AG09319 (cell line): ENCODE measurements around the gene GATAD2A.

Experiments
- DNase-seq: peaks from one replicate; pipeline ENCODE4 v3.0.0-alpha.2; 2010; ENCODE audit warnings: low read depth; ENCODE audit errors: extremely low read depth
- CTCF ChIP-seq: IDR thresholded peaks from 2 replicates; pipeline ENCODE4 v1.5.1; 2011; ENCODE audit warnings: low read depth, mild to moderate bottlenecking, inconsistent platforms, low read length, moderate library complexity

The GATAD2A gene

GRCh38 chr19:19475015-19475765 lies 69.7 kb downstream of the GATAD2A start:
- TF ChIP-seq CTCF: no peak
- no peak for DNase-seq

DNA sequence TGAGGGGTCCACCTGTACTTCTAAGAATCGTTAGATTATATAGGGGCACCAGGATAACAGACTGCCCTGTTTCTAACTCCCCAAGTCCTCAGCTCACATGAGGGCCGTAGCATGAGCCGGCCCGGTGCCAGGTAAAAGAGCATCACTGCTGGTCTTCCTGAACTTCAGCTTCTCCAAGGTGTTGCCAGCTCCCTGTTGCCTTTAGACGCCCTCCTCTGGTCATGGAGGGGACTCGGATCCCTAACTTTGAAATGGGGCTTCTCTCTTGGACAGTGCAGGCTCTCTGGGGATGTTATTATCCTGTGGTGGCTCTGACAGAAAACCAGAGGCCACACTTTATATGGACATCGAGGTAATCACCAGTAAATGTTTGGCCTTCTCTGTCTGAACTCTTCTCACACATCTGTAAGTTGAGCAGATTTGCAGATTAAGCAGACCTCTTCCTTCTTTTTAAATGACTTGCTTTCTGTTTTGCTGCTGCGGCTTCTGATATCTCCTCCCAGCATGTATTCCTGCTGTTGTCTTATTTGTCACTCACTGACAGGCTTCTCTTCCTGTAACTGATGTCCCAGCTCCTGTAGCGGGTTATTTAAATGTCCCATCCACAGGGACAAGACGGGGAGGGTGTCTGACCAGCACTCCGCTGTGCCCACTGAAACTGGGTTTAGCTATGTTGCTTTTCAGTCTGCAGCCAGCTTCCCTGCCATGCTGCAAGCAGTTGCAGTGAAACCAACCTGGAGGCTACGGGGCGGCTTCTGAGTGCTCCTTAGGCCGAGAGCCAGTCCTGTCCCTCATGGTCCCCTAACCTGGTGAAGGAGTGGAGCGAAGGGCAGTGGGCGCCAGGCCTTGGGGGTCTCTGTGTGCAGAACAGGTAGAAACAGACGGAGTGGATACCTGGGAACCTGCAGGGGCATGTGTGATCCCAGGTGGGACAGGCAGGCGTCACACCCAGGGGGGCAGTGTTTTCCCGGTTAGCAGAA lies 70.7 kb downstream of the GATAD2A start:
- DNase-seq: no peak
- peak; percentile 34 for TF ChIP-seq CTCF

DNA sequence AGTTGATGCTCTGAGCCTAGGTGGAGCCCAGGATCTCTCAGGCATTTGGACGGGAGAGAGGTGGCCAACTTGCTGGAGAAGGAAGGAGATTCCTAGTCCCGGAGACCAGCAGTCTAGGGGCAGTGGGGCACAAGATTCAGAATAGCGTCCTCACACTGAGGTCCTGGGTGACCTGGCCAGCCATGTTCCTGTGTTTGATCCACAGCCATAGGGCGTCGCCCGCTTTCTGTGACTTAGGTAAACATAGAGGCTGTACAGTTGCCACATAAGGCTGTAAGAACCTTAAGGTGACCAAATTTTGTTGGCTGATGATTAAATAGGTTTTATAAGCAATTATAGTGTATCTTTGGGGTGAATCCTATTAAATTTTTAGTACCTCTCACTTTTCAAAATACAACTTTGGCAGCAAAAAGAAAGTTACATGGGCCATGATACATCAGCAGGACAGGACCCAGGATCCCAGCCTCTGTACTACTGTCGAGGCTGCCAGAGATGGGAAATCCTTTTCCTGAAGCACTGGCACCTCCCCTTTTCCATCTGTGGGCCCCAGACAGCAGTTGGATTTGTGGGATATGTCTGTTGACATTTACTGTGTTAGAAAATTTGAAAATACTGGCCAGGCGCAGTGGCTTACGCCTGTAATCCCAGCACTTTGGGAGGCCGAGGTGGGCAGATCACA lies 72.4 kb downstream of the GATAD2A start:
- no peak for TF ChIP-seq CTCF
- no peak for DNase-seq

DNA sequence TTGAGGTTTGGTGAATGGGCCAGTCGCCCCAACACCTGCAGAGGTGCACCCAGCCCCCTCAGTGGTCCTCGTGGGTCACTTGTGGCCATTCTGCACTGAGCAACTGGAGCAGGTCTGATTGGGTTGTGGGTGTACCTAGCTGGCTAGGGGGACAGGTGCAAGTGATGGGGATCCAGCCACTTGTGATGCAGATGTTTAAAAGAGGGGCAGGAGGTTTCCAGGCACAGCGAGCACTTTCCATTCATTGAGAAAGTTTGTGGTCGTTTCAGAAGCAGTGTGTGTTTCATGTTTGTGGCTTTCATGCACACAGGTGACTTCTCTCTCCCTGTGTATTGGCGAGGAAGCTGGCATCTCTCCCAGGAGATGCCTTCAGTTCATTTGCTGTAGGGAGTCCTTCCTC lies 75.2 kb downstream of the GATAD2A start:
- no peak for DNase-seq
- no peak for TF ChIP-seq CTCF

DNA sequence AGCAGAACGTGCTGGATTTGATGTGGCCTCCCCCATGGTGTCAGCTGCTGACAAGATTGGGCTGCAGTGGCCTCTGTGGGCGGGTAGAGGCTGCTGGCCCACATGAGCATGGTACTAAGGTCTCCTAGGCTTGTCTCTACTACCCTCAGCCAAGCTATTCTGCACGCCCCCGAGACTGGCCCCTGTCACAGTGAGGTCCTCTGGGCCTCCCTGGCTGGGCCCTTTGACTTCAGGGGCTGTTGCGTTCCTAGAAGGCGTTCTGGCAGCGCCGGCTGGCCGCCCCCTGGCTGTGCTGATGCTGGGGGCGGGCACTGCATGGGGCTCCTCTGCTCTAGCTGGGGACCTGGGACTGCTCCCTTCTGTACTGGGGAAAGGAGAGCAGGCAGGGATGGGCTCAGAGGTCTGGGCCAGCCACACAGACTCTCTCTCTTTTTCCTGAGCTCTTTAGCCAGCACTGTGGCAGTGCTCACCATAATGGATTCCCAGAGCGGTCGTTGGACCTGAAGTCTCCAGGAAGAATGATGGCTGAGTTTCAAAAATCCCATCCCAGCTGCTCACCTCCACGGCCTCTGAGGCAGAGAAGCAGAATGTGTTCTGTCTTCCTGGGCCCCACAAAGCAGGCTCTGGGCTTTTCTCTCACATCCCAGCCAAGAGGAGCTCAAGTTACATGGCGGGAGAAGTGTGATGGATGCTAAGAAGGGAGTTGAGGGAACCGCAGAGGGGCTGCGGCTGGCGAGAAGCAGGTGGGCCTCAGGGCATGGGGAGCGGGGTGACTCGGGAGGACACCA lies 77.5 kb downstream of the GATAD2A start:
- TF ChIP-seq CTCF: no peak
- DNase-seq: no peak

GRCh38 chr19:19485161-19485997 lies 79.9 kb downstream of the GATAD2A start:
- no peak for TF ChIP-seq CTCF
- no peak for DNase-seq
